HL-60/S4 treated with phorbol 12-myristate 13-acetate at 8.2 ng/mL for 4 days and 3 days (cell line): ENCODE data around the gene HOXC11.

Source experiments
- in situ Hi-C: fragments of 300-500 bp; cut with MboI; formaldehyde crosslinking; loops from 2 replicates; pipeline ENCODE4 v1.15.0; 2022; ENCODE audit warnings: low sequenced_read_pairs

The HOXC11 gene

GRCh38 chr12:53941750-53942149, 31.2 kb upstream of the HOXC11 start:
- in situ Hi-C loops, result no loop called here

- in situ Hi-C loops, result no loop called here
Observed at GRCh38 chr12:53942467-53942997, 30.4 kb upstream of the HOXC11 start.

GRCh38 chr12:53944209-53944608, 28.7 kb upstream of the HOXC11 start:
- in situ Hi-C loops, result no loop called here

DNA sequence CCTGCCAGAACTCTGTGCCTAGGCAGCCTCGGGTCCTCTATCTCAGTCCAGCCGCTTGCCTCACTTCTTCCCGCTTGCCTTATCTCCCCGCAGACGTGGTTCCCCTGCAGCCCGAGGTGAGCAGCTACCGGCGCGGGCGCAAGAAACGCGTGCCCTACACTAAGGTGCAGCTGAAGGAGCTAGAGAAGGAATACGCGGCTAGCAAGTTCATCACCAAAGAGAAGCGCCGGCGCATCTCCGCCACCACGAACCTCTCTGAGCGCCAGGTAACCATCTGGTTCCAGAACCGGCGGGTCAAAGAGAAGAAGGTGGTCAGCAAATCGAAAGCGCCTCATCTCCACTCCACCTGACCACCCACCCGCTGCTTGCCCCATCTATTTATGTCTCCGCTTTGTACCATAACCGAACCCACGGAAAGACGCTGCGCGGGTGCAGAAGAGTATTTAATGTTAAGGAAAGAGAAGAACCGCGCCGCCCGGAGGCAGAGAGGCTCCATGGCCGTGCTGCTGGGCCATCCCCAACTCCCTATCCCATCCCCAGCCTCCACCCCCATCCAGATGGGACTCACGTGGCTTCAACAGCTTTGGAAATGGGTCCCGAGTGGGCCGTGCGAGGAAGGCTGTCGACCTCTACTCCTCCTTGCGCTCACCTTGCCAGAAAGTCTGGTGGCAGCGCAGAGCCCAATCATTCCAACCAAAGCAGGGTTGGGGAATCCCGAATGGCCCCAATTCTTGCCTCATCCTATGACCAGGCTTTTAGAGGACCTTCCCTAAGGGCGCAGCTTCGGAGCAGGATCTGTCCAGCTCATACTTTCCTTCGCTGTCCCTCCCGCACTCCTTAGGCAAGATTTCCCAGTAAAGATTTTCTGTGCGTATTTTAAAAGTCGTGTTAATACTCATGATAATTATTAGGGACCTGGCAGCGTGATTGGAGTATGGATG, 27.7 kb upstream of the HOXC11 start:
- in situ Hi-C loops, result no loop called here

- in situ Hi-C loops, result no loop called here
Observed at GRCh38 chr12:53947743-53948142, 25.2 kb upstream of the HOXC11 start.

DNA sequence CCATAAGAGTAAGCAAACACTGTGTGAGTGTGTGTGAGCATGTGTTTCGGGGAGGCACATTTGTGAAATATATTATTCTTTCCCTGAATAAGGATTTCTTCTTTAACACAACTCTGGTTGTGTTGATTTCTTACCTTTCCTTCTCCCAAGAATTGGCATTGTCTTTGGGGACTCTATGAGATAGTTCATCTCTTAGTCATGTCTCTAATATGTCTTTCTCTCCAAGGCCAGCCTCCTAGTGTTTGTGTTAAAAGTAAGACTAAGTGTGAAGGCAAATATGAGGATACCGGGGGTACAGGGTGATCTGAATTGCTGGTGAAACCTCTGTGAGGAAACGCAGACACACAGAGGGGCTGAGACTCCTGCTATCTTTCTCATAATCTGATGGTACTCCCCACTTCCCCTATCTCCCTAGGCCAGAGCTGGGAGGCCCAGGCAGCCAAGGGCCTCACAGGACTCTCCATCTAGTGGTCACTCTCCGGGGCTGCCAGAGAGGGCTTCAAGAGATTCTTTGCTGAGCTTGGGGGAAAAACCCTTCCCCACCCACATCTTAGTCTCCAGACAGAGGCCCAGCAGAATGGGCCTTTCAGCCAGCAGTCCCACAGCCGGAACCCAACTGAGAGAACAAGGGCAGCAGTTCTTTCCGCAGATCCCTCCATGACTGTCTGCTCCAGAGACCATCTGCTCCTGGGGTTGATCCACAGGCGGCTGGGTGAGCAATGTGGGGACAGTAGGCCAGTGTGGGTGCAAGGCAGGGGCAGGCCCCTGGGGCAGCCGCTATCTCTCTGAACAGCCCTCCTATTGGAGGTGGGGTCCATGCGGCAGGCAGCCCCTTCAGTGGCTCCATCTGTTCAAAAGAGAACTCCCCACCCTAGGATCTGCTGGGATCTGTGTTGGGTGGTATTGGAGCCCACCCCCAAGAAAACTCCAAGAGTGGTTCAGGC, 24.0 kb upstream of the HOXC11 start:
- in situ Hi-C loops, result no loop called here

GRCh38 chr12:53949631-53950436, 23.1 kb upstream of the HOXC11 start:
- in situ Hi-C loops, result no loop called here

DNA sequence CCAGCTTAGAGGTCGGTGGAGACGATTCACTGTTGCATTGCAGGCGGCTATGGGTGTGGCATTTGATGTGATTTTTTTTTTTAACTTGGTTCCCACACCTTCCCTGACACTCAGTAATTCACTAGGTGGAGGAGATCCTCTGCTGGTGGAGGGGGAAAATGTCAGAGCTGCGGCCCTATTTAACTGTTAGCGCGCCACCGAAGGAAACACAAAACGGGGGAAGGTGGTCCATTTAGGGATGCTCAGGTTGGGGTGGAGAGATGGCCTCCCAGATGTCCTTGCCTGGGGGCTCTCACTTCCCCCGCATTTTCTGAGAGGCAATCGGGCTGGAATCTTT, 22.5 kb upstream of the HOXC11 start:
- in situ Hi-C loops, result no loop called here

DNA sequence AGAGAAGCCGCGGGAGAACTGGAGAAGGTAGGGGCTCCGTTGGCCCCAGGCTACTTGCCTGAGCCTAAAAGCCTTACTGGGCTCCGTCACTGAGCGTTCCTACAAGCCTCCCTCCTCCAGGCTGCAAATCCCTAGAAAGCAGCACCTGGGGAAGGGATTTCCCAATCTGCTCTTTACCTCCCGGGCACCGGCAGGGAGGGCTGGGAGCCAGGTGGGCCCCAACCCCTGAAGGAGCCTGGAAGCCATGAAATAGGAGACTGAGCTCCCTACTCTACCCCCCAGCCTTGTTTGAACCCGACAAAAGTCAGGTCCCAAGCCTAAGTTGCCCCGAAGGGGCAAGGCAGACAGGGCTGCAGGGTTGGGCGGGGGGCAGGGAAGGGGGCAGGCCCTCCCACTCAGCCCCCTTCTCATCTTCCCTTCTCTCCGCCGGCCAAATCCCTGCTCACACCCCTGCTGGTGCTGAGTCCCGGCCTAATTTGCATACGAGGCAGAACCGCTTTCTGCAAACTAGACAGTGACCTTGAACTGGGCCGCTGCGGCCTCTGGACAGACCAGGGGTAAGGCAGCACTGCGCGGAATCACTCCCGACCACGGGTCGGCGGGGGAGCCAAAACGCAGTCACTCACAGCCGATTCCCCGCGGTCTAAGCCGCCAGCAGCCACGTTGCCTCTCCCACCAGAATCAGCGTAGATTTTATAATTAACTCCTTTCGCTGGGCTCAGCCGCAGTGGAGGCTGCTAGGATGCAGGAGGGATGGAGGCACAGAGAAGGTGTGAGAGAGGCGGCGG, 21.9 kb upstream of the HOXC11 start:
- in situ Hi-C loops, result no loop called here

DNA sequence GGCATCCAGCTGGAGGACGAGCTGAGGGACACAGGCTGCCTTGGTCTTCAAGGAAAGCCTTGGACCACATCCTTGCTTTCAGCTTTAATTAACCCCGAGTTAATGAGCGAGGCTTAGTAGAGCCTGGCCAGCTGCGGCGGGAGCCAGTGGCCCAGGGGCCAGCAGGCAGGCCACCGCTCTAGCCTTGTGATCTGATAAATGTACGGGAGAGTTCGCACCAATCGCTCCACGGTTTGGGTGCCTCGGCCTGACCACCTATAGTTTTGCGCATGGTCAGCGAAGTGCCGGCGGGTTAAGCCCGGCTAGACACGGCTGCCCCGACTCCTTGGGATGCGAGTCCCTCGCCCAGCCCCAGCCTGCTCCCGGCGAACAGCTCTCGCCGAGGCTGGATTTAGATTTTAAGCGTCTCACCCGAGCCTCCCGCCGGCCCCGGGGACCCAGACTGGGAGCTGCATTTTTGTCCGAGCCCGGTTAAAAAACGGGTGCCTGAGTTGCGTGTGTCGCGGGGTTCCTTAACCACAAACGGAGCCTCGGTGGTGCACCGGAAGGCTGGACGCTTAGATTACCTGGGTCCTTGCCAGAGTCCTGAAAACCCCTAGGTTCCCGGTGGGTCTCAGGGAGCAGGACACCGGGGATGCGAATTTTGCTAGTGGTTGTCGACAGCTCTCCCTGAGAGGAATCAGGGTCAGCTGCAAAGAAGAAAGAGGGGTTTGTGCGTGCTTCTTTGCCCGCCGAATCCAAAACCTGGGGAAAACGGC, 21.2 kb upstream of the HOXC11 start:
- in situ Hi-C loops, result no loop called here

DNA sequence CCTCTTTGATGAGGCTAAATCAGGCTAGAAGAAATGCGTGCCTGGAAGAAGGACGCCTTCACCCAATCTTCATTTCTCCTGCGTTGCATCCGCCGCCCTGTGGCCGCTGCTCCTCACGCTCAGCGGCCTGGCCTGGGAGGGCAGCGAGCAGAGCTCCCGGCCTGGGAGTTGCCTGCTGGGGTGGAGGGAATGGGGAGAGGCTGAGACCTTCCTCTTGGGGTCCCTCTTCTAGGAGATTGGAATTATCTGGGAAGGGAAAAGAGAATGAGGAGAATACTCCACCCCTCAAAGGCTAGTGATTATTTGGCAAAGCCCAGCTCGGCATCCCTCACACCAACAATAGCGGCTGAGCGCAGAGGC, 20.6 kb upstream of the HOXC11 start:
- in situ Hi-C loops, result no loop called here

DNA sequence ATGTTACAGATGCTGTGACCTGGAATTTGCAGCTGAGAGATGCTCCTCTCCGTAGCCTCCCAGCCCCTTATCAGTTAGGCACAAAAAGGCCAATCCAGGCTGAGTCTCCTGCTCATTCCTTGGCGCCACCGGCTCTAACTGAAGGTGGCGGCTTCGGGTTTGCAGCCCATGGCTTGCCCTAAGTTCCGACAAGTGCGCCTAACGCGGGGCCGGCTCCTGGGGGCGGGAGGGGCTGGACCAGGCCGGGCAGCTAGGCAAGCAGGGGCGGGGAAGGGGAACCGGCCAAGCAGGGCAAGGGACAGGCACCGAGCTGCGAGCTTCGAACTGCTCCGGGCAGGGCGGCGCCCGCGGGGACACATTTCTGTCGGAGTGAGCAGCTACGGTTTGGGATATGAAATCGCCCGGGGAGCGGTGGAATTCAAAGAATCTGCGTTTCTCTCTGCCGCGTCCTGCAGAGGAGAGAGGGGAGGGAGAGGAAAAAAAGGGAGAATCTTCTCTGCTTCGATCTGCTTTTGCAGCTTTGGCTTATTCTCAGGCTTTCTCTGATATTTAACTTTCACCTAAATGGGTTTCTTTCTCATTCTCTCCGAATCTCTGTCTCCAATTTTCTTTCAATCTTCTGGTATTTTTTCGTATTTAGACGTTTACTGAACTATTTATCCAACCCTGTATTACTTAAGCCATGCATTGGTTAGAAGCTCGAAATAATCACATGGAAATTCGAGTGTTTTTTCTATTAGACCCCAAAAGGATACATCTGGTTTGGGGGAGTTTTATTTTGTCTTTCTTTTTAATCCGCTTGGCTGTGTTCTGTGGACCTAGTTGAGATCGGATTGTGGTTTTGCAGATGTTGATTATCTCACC, 19.8 kb upstream of the HOXC11 start:
- in situ Hi-C loops, result no loop called here

GRCh38 chr12:53953831-53954693, 18.9 kb upstream of the HOXC11 start:
- in situ Hi-C loops, result no loop called here

- in situ Hi-C loops, result no loop called here
Observed at GRCh38 chr12:53954694-53955035, 18.3 kb upstream of the HOXC11 start, which contains the start of gene HOXC12. HOXC12 (plus strand) TSS chr12:53954903; CDS start chr12:53954930, 27 bp downstream.

GRCh38 chr12:53955036-53955775, 17.7 kb upstream of the HOXC11 start:
- in situ Hi-C loops, result no loop called here

DNA sequence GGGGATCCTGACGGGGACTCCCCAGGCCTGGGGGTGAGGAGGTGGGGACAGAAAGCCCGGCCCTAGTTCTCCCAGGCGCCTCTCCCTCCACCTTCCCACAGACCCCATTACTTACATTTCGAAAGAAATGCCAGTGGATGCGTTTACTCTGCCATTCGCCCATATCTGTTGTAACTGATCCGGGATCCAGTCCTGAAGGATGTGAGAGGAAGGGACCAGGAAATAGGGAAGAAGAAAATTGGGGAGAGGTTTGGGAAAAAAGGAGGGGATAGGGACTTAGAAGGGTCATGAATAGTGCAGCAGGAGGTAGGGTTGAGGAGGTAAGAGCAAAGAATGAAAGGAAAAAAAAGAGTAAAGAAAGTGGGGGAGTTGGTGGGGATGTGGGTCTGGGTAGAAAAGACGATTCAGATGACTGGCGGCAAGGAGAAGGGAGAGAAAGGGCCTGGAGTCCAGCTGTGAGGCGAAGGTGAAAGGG, 17.1 kb upstream of the HOXC11 start:
- in situ Hi-C loops, result no loop called here
